GM13976 (cell line): ENCODE data around the gene CTSH.

Source experiments
- DNase-seq: peaks from one replicate; pipeline ENCODE4 v3.0.0; 2012; ENCODE audit warnings: low spot score
- in situ Hi-C: fragments of 300-500 bp; cut with MboI; formaldehyde crosslinking; loops from one replicate; pipeline ENCODE4 v1.12.0; 2022; ENCODE audit warnings: low sequenced_read_pairs, mixed read lengths, inconsistent platforms; ENCODE audit not compliant: unreplicated experiment
- TF ChIP-seq, protein P1 (sequence below): IDR thresholded peaks from 2 replicates; pipeline ENCODE4 v1.5.1; 2012; ENCODE audit warnings: borderline replicate concordance, mild to moderate bottlenecking; ENCODE audit not compliant: insufficient read depth; ENCODE audit errors: extremely low read depth, missing control alignments, control extremely low read depth

Gene CTSH

GRCh38 chr15:78968114-78968513, 23.3 kb upstream of the CTSH start:
- TF ChIP-seq, protein P1, sequence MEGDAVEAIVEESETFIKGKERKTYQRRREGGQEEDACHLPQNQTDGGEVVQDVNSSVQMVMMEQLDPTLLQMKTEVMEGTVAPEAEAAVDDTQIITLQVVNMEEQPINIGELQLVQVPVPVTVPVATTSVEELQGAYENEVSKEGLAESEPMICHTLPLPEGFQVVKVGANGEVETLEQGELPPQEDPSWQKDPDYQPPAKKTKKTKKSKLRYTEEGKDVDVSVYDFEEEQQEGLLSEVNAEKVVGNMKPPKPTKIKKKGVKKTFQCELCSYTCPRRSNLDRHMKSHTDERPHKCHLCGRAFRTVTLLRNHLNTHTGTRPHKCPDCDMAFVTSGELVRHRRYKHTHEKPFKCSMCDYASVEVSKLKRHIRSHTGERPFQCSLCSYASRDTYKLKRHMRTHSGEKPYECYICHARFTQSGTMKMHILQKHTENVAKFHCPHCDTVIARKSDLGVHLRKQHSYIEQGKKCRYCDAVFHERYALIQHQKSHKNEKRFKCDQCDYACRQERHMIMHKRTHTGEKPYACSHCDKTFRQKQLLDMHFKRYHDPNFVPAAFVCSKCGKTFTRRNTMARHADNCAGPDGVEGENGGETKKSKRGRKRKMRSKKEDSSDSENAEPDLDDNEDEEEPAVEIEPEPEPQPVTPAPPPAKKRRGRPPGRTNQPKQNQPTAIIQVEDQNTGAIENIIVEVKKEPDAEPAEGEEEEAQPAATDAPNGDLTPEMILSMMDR, result no peak
- in situ Hi-C loops, result no loop called here
- DNase-seq, result no peak

DNA sequence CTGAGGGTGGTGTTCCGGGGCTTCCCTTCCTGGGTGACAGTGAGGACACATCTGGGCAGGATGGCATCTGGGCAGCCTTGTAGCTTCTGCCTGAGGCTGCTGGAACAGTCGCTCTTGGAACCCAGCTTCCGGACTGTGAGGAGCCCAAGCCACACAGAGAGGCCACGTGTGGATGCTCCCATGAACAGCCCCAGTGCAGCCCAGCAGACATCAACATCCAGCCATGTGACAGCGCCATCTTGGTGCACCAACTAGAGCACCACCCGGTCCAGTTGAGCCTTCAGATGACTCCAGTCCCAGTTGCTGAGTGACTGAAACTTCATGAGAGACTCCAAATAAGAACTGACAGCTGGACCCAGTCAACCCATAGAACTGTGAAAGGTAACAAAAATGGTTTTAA, 15.5 kb upstream of the CTSH start:
- no peak for DNase-seq
- in situ Hi-C loops, result no loop called here
- TF ChIP-seq, protein P1, result no peak

DNA sequence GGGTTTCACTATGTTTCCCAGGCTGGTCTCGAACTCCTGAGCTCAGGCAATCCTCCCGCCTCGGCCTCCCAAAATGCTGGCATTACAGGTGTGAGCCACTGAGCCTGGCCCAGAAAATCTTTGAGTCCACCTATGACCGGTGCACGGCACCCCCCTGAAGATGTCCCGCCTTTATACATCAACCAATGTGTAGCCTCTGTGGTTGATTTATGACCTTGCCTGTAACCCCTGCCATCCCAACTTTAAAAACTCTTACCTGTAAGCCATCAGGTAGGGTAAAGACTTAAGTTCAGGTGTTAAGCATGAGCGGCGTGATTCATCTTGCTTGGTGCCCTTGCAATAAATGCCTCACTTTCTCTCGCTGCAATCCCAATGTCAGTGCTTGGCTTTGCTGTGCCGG, 14.5 kb upstream of the CTSH start:
- TF ChIP-seq, protein P1, result no peak
- in situ Hi-C loops, result no loop called here
- DNase-seq, result no peak

DNA sequence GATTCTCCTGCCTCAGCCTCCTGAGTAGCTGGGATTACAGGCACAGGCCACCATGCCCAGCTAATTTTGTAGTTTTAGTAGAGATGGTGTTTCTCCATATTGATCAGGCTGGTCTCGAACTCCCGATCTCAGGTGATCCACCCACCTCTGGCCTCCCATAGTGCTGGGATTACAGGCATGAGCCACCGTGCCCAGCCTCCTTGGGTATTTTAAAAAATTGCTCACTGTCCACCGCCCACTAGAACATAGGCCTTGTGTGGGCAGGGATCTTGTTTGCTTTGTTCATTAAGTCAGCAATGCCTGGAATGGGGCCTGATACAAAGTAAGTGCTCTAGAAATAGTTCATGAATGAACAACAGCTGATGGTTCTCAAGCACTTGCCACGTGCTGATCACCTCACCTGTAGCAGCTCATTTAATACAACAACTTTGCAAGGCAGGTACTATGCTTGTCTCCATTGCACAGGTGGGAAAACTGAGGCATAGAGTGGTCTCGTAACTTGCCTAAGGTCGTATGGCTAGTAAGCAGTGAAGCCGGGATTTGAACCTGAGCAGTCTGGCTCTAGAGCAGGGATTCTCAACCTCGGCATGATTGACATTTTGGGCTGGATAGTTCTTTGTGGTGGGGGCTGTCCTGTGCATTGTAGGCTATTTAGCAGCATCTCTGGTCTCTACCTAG, 12.7 kb upstream of the CTSH start:
- in situ Hi-C loops, result no loop called here
- no peak for DNase-seq
- TF ChIP-seq, protein P1, result no peak

DNA sequence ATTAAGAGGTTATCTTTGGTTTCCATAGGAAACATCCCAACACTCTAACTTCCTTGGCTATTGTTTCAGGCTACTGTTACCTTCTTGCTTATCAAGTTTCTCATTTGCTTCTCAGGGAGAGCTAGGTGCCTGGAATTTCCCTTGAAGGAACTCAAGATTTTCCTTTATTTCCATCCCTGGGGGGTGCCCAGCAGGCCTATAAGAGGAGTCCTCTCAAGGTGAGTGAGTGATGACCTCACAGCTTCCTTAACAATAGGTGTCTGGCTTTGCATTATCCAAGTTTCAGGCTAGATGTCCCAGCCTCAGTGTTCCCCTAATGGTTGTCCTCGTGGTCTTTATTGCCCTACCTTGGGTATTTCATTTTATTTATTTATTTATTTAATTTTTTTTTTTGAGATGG, 12.1 kb upstream of the CTSH start:
- in situ Hi-C loops, result no loop called here
- TF ChIP-seq, protein P1, result no peak
- no peak for DNase-seq

DNA sequence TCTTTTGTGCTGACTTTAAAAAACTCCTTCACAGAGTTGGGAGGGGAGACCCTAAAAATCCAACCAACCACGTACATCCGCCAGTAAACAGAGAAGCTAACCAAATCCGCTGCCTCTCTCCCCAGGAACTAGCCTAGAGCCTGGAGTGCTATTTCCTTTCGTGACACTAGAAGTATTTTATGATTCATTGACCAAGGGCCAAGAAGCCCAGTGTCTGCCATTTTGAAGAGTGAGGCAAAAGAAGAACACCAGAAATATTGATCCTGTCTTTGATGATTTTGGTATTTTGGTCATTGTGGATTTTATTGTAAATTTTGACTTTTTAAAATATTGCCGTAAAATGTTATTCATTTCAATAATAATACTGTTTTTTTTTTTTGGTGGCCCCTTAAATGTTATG, 10.5 kb upstream of the CTSH start:
- in situ Hi-C loops, result no loop called here
- TF ChIP-seq, protein P1, result no peak
- no peak for DNase-seq
